HG02610 (cell line): Measurements from ENCODE around the gene BANP.

Experiments
- ATAC-seq: cut with Tn5 transposase; IDR thresholded peaks from one replicate; pipeline ENCODE4 v1.9.1; 2021; ENCODE audit warnings: mild to moderate bottlenecking, moderate library complexity; ENCODE audit not compliant: unreplicated experiment

BANP gene

DNA sequence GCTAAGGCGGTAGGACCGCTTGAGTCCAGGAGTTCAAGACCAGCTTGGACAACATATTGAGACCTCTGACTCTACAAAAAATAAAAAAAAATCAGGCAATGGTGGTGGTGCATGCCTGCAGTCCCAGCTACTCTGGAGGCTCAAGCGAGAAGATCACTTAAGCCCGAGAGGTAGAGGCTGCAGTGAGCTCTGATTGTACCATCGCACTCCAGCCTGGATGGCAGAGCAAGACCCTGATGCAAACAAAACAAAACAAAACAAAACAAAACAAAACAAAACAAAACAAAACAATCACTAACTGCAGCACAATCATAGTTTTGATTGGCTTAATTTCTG is 2.5 kb upstream of the BANP start:
- ATAC-seq = no peak

DNA sequence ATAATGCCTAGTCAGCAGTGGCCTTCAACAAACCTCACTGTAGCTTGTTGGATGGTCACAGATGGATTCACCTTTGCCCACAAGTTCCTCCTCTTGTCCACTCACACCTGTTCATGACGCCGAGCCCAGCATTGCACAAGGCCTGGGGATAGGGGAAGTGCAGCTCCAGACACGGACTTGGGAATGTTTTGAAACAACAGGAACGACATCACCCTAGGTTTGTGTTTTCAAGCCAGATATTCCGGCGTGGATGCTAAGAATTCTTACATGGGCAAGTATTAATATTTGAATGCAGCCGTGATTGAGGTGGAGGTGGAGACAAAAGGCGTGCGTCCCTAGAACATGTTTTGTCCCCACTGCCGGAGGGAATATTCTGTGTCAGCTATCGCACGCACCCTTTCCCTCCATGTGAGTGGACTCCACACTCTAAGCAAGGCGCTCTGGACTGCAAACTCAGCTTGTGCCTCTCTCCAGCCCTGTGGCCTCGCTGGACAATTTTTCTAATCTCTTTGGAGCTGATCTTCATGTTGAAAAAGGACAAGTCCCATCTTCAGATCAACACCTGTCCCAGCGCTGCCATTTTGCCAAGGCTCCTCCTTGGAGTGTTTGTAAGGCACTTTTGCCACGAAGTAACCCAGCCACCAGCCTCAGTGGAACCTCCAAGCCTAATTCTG is 2.0 kb upstream of the BANP start:
- no peak for ATAC-seq

DNA sequence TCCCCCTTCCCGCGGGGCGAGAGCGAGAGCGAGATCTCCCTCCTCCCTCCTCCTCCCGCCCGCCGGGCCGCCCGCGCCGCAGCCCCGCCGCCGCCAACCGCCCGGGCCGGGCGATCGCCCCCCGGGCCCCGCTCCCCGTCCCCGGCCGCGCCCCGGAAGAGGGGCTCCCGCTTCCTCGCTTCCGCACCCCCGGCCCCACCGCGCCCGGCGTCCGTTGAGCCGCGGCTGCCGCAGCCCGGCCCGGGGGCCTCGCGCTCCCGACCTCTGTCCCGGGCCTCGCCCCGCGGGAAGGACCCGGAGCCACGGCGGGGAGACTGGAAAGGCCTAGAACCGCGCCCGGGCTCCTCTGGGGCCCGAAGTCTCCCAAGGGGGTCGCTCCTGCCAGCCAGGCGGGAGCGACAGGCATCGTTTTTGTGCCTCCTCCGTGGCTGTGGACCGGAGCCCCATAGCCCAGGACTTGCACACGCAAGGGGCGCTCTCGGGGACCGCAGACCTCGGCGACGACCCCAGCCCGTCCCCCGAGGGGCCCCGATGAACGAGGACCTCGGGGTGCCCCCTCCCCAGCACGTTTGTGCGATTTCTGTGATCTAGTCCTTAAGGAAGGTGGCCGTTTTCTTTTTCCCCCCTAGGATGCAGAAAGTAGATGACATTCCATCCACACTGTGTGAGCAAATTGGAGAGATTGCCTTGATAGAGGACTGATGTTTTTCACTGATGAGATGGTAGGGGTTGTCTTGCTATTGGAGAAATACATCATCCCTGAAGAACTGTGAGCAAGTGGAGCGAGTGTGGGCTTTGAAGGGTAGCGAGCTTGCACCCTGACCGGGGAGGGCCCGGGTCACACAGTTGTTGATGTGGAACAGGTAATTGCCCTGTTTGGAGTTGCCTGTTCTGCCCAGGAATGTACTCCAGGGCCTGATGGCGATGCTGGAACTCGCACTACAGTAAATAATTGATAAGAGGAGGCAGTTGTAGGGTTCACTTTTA is 611 bp downstream of the BANP start:
- ATAC-seq = no peak

DNA sequence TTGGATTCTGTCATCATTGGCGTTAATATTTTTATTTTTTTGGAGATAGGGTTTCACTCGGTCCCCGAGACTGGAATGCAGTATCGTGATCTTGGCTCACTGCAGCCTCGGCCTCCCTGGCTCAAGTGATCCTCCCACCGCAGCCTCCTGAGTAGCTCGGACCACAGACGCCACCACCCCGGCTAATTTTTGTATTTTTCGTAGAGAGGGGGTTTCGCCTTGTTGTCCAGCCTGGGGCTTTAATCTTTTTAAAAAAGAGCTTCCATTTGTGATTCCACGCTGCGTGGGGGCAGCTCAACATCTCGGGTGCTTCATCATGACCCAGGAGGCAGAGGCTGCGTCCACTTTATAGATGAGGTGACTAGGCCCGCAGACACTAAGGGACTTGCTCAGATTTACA is 1.5 kb downstream of the BANP start:
- no peak for ATAC-seq

DNA sequence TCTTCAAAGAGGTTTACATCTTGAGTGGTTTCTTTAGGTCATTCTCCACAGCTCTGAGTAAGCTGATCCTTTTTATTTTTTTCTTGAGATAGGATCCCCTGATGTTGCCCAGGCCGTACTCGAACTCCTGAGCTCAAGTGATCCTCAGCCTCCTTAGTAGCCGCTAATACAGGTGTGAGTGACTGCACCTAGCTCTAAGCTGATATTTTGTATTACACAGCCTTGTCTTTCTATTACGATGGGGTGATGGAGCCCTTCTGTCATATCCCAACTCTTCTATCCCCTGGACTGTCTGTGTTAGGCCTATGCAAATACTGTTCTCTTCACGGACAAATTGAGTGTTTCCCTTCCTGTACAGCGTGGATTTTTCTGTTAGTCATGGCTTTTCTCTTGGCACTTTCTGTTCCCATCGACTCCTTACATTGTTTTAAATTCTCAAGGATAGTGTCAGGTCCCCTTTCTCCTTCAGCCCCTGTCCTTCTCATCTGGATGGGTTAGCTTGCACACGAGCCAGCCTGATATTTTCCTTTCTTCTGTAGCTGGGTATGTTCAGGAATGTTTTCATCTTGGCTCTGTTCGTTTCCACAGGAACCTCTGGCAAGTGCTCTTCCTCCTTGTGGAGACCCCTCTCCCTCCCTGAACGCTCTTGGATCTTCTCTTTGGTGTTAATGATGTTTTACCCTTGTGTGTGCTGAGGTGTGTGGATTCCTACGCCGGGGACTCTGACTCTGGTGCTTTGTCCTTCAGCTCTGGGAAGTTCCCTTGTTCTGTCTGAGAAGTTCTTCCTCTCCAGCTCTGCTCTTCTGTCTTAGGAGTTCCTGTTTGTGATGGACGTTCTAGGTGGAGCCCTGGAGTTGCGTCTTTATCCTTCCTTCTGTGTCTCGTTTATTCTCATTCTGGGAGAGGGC is 2.3 kb downstream of the BANP start:
- no peak for ATAC-seq

DNA sequence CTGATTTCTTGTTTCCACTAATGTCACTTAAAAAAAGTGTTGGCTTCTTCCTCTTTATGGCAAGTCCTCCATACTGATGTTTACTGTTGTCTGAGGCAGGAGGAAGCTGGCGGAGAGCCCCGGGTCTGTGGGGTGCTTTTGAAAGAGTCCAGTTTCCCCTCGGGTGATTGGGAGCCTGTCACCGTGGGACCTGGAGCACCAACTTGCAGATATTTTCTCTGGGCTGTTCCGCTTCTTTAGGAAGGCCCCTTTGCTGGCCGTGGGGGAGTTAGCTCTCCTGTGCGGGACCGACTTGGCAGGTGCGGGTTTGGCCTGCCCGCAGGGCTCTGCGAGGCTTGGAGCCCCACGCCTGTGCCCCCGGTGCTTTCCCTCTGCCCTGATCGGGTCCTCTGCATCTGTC is 3.1 kb downstream of the BANP start:
- no peak for ATAC-seq

DNA sequence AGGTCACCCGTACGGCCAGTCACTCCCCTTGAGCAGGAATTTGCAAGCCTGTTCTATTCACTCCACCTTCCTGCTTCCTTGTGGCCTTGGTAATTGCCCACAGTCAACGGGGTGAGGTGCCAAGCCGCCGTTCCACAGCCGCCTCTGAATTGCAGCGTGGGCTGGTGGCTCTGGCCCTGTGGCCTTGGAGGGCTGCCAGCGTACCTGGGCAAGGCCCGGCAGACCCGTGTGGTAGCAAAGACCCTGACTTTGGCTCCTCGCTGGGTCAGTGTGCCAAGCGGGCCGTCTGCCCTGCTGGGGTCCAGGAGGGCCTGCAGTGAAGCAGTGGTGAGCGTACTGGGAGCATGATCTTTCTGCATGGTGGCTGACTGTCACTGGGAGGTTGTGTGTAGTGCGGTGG is 3.6 kb downstream of the BANP start:
- no peak for ATAC-seq

DNA sequence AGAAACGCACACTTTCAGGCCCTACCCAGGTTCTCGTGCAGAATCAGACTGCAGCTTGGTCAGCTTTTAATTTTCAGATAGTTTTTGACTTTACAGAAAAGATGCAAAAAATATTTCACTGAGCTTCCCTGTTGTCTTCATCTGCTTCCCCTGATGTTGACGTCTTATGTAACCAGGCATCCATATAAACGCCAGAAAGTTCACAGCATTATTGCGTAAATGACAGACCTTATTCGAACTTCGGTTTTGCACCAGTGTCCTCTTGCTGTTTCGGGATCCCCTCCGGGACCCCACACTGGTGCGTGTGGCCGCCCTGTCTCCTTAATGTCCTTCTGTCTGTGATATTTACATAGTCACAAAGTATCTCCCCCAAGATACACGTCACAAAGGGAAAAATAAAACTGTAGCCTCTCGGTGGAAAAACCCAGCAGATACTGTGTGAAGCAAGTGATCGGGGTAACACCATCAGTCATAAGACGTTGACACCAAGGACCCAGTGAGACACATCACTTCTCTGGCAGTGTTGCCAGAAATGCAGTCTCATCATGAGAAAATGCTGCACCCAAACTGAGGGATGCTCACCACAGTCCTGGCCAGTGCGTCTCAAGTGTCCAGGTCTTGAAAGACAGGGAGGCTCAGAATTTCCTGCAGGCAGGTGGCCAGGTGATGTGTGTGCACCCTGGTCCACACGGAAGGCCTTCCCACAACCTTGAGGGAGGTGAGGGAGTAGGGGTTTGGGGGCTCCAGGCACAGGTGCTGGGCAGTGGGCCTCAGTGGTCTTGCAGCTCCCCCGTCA is 4.3 kb downstream of the BANP start:
- no peak for ATAC-seq

DNA sequence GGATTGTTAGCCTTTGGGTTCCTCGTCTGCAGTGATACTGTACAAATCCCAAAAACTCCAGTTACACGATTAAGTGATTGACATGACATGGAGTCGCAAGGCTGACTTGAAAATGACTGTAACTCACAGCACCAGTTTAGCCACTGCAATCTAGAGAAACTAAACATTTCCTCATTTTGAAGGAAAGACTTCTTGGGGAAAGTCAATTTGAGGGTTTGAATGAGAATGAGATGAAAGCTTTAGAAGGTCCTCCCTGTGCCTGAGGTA is 4.8 kb downstream of the BANP start:
- ATAC-seq = no peak

DNA sequence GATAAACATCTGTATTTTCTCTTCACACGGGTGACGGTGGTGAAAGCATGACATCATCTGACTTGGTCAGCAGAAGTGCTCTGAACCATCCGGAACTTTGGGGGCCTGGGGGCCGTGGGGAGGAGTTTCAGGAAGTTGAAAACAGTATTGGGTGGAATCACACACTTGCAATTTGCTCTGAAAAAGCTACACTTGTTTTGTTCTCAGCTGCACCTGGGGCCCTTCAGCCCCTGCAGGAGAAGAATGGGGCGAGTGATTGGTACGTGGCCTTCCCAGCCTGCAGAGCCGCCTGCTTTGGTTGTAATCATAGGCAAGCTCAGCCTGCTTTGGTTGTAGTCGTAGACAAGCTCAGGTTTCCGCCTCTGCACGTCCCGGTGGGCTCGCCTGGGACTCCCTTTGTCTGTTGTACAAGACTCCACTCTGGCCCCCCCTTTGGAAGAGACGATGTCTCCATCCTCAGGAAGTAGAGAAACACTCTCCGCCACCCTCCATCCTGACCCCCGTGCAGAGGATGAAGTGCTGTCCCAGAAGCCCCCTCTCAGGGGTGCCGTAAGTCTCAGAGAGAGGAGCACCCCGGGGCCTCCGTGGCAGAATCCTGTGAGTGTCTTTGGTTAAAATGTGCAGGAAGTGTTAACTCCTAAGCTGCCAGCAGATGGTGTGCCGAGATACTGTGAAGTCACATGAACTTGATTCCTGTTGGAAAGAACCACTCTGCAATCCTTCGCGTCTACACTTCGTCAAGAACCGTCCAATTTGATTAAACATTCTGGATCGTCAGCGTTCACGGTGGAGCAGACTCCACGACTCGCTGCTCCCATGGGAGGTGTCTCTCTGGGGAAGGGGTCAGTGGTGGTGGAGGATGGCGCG is 5.4 kb downstream of the BANP start:
- peak; percentile 22 for ATAC-seq

DNA sequence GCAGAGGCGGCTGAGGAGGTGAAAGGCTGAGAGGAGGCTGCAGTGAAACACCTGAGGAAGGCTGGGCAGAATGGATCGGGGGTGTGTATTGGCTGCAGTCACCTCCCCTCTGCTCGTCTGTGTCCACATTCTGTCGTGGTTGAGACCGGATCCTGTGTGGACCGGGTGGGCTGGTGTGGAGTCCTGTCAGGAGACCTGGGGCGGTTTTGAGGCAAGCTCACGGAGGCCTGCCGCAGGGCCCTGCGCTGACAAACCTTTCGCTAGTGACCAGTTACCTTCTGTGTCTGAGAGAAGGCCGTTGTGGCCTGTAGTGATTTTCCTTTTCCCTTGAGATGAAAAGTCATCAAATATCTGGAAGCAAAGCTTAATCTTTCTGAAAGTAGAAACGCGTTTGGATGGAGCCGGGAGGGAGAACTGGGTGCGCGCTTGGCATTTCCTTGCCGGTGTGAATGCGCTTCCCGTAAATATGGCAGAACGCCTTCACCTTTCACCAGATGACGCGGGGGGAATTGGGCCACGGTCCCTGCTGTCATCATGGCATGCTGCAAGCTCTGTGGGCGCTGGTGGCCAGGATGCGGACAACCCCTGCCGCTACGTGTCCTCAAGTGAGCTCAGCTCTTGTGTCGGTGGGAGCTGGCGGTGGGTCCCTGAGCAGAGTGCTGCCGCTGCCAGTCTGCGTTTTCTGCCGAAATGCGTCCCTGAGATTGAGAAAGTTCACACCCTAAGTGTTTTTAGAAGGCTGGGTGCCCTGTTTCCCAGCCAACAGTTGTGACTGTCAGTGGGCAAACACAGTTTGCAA is 6.3 kb downstream of the BANP start:
- no peak for ATAC-seq

DNA sequence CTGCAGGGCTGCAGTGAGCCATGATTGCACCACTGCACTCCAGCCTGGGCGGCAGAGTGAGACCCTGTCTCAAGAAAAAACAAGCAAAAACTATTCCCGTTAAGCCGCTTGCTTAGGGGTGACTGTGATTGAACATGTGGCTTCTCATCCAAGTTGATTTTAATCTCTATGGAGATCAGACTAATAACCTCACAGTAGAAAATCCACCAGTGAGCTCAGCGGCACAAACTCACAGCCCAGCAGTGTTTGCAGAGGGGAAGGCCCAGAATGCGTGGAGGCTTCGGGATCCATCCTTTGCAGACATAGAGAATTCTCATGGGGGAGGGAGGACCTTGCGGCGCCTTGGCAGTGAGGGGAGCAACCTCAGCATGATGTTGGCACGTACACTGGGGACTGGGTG is 7.4 kb downstream of the BANP start:
- ATAC-seq = no peak

DNA sequence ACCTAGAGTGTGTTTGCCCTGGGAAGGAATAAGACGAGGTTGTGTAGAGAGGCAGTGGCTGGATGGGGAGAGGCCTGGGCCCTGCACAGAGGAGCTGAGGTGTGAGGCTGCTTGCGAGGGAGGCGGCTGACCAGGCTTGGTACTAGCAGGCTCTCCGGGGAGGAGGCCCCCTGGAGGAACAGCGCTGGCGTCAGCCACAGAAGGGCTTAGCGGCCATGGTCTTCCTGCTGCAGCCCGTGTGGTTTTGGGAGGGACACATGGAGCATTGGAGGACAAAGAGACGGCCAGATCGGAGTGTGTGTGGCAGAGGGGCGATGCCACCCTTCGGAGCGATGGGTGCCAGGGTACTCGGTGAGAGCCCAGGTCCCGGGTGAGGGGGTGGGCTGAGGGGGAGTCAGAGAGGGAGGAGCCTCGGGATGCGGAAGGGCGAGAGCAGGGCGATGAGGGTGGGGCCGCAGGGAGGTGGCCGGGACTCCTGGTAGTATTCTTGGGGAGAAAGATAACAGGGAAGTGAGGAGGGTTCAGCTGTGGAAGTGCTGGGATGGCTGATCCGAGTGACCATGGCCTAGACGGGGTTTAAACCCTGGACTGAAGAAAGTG is 8.3 kb downstream of the BANP start:
- ATAC-seq = no peak

DNA sequence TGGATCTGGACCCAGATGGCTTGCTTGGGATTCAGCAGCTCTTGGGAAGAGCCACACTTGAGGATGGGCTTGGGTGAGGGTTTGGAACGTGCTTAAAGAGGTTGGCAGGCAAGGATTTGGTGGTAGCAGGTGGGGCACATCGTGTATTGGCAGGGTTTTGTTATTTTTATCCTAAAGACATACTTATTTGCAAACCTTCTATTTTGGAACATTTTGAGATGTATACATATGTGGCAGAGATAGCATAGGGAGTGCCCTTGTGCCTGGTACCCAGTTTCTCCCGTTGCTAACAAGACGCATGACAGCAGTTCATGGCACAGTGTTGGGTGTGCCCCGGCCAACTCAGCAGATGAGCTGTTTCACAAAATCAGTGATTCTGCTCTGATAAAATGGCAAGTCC is 9.1 kb downstream of the BANP start:
- no peak for ATAC-seq

DNA sequence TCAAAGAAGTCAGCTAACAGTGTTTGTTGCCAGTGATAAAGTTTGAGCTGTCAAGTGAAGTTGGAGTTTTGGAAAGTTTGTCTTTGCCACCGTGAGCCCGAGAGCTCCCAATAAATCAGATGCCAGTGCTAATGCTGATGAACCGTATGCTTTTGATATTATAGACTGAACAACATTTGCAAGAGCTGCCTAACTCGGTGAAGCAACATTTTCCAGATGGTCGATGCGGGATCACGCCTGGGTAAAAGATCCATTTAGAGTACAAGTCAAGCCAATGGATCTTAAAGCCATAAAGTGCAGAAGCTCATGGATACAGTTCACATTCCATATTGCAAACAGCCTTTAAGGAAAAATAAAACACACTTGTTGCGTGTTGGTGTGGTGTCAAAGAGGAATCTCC is 9.6 kb downstream of the BANP start:
- ATAC-seq = no peak

DNA sequence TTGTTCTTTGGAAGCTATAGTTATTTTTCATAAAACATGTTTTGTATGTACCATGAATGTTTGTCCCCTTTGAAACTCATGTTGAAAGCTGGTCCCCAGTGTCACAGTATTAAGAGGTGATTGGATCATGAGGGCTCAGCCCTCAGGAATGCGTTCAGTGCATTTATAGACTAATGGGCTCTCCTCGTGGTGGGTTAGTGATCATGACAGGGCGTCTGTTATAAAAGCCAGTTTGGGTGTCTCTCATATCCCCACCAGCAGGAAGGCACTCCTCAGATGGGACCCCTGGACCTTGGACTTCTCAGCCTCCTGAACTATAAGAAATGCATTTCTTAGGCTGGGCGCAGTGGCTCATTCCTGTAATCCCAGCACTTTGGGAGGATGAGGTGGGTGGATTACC is 10.4 kb downstream of the BANP start:
- no peak for ATAC-seq

DNA sequence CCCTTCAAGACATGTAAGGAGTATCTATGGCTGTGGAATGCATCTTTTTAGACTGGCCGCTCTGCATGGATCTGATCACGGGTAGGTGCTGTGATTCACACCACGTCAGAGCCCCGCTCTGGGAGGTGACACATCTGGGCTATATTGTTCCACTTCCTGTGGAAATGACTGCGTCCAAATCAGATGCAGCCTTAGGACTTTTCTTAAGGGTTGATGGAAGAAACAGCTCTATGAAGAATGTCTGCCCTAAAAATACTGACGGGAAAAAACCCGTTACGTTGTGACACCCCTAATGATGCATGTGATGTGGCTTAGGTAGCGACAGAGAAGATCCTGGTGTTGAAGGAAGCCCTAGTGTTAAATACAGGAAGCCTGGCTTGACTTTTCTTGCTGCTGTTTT is 12.2 kb downstream of the BANP start:
- ATAC-seq = peak; percentile 33

DNA sequence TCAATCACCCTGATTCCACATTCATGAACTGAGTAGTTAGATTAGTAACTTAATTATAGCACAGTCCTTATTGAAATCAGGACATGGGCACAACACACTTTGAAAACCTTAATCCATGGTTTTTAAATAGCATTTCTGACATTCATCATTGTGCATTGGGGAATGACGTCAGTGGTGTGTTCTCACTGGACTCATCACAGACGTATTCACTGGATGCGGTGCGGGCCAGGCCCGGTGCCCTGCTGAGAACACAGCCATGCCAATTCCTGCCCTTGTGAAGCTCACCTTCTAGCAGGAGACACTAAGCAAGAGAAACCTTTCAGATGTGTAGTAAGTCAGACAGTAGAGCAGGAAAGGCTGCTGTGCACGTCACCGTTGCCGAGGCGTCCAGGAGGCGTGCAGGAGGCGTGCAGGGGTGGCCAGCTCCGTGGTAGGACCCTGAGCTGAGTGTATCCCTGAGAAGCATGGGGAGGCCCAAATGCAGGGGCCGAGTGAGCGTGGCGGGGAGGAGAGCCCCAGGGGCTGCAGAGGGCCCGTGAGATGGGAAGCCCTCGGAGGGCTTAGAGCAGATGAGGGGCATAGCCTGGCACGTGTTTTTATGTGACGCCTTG is 12.9 kb downstream of the BANP start:
- ATAC-seq = no peak
